ENCODE data around the gene NPAS3.

NPAS3 gene

DNA sequence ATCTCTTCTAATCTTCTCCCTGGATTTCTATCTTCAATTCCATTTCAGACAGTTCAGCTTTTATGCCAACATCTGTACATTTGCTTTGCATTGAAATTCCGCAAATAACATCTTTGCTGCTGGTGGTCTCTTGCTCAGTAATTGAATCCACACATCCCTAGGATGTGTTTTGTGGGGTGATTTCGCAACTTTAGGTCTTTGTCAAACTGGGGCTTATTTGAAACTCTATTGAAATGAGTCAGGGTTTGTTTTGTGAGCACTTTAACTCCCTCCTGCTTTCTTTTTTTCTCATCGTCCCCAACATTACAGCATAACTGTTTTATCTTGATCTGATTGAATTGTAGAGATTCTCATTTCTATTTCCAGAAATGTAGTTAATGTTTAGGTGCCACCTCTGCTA lies 404.3 kb downstream of the NPAS3 start:
- no peak for DNase-seq

DNA sequence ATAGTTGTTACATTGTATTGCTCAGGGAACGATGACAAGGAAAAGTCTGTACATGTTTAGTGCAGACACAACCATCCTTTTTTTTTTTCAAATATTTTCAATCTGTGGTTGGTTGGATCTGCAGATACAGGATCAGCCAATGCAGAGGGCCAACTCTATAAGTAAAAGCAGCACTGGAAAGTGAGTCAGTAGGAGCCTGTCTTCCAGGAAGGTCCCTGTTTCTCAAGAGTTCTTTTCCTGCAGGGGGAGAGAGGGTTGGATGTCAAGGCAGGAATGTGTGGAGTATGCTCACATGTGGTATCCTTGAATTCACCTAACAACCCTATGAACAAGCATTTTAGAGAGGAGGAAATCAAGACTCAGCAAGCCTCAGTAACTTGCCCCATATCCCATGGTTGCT lies 409.1 kb downstream of the NPAS3 start:
- DNase-seq: no peak

DNA sequence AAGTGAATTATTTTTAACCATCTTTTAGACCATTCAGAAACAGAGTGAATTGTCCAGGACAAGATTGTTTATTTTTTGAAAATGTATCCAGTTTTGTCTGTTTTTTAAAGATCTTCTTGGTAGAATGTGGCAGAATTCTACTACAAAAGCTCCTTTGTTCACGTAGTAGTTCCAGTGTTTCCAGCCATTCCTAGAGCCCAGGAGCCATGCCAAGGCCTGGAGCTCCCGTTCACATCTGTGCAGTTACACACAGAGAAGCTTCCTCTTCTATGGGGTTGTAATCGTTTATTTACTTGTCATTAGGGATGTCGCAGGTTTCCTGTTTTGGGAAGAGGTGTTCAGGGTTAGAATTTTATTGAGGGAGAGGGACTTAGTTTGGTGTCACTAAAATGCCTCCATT lies 409.8 kb downstream of the NPAS3 start:
- DNase-seq: no peak

DNA sequence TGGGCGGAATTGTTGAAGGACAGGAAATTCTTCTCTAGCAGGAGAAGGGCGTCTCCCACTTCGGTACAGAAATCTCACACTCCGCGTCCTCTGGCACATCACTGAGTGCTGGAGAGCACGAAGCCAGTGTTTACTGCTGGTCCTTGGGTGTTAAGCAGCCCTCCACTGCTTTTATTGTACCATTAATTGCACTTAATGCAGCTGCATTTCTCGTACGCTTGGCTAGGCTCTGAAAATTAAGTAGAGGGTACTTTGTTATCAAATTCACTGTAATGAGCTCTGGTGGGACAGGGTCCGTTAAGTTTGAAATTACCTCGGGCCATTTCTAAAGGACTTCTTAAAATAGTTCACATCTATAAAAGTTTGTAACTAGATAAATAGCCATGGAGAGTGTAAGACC lies 411.2 kb downstream of the NPAS3 start:
- no peak for DNase-seq

DNA sequence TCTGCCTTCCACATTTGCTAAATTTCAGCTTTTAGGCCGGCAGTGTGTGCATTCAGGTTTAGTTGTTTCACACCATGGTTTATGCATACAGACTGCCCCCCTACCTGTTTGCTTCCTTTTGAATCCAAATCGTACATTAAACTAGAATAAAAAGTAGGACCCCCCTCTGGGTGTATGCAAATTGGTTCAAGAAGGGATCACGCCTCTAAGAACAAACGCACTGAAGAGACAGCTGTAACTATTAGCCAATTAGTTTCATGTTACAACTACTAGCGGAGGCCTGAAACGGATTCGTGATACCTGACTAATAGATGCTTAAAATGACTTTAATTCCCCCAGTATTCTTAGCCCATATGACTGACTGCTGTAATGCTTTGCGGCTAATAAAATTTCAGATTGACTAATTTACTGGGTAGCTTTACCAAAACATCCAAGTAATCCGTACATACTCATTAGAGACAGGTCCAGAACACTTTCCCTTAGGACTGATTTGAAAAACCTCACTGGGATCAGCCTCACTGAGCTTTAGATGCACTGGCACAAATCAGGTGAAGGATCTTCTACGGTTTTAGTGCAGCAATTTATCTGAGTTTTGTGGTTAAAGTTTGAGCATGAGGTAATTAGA lies 411.8 kb downstream of the NPAS3 start:
- DNase-seq: no peak

DNA sequence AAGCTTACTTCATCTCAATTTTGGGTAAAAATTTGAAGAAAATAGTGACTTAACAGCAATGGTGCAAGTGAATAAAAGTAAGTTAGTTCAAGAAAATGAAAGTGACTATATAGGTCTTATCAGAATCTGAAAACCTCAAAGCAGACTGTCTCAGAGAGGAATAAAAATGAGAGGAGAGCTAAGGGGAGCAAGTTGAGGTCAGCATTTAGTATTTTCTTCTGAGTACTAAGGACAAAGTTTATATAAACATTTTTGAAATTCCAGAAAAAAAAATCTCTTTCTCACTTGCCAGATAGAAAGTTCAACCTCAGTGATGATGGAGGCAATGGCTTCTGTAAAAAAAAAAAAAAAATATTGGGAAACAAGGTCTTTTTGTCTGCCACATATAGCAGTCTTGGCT lies 414.1 kb downstream of the NPAS3 start:
- no peak for DNase-seq

DNA sequence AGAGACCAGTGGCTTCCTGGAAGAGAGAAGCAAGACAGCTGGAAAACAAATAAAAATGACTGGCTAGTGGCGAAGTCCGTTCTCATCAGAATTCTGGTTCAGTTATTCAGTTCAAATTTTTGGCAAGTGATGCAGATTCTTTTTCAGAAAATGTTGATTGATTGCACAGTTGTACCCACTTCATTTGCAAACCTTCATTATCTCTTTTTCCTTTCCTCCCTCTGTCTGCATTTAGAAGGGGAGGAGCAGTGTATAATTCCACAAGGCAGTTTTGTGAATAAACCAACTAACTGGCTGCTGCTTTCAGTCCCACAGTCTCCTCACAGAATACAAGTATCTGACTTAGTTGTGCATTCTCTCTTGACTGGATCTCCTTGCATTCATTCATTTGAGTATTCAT lies 417.5 kb downstream of the NPAS3 start:
- DNase-seq: no peak

DNA sequence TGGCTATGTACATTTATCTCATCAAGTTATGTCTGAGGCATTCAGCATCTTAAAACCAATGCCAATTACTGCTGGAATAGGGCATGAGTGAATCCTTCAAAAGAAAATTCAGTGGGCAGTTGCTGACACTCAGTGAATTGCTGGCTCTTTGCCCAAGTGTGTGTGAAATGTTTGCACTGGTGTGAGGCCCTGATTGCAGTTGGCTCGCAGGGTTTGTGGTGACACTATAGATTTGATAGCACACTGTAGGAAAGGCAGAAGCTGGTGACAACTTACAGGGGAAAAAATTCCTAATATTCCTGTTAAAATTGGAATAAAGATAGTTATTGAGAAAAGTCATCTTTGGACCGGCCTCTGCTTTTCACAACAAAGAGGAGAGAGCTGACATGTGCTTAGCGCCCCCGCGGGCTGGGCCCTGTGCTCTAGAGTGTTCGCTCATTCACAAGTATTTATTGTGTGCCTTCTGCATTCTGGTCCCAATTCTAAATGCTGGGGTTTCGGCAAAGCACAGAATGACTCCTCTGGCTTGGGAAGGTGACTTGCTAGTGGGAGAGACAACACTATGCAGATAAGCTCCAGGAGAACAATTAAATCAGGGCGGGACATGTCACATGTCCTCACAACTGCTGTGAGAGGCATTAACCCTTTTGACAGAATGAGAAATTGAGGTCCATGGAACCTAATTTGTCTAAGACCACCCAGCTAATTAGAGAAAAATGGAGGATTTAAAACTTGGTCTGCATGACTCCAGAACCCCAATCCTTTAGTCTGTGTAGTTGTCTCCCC lies 418.7 kb downstream of the NPAS3 start:
- DNase-seq: no peak

DNA sequence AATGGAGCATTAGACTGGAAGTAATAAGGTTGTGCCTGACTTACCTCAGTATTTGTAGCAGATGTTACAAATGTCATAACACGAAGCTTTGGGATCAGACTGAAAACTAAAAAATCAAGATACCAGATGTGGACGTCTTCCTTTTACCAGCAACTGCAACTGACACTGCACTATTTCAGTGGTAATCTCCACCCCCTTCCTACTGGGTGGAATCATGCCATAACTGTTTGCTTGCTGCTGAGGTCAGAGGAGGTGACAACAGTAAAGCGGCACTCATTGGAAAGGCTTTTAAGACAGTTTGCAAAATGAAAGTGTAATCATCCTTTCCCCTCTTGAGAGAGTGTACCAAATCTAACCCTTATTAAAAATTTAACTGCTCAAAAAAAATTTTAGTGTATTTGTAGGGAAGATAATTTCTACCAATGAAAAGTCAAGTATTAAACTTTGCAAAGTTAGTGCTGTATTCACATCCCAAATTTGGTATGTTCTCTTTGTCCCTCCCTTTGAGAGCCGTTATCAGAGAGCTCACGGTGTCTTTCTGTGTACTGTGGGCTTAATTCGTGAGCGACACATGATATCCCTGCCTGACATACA lies 420.7 kb downstream of the NPAS3 start:
- DNase-seq: no peak

DNA sequence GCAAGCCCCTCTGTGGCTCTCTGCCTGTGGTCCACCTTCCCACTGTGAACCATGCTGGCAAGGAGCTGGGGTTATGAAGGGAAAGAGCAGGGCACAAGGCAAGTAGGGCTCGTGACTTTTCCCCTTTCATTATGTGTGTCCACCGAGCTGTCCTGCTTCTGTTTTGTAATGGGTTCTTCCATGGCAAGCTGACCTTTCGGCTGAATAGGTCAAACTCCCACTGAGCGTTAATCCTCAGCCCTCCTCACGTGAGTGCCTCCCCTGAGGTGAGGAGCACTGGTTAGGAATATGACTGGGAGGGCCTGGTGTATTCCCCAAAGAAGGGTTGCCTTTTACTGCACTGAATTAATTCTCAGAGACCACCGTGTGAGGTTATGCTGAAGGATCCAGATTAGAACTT lies 424.3 kb downstream of the NPAS3 start:
- no peak for DNase-seq

DNA sequence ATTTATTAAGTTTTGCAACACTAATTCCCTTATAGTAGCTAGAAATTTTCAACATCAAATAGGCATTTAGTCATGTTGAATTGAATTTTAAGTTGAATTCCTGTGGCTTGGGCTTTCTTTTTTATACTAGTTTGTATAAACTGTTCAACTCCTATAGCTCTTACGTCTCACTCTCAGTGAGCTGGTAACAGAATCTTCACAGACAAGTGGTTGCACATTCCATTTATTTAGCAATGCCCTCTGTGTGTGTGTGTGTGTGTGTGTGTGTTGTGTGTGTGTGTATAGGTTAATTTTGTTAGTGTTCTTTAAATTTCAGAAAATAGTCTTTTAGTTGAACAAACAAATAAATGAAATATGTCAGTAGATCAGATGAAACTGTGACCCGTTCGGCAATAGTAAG lies 425.0 kb downstream of the NPAS3 start:
- DNase-seq: no peak

DNA sequence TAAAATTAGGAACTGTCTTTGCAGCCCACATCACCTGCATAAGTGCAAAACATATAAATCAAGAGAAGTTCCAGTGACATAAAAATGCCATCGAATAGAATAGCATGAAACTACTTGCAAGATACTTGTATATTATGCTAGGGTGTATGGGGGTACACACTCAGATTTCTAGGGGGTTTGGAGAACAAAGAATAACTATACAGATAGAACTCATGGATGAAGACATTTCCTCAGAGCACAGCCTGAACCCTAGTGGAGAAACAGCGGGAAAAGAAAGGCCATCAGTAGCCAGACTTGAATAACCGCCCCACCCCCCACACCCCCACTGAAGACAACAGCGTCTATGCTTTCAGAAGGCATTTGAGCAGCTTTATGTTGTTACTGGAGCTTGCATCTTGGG lies 425.8 kb downstream of the NPAS3 start:
- no peak for DNase-seq

DNA sequence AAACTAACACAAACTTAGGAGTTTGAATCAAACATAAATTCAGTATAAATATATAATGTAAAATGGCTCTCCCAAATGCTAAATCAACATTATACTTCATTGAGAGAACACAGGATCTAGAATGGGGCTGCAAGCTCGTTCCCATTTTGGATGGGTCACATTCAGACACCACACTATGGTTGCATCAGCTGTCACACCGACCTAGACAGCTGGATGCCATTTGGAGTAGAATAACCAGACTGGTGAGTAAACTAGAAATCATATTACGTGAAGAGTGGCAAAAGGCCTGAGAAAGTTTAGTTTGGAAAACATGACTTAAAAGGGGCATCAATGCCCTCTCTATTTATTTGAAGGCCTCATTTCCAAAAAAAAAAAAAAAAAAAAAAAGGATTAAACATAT lies 430.4 kb downstream of the NPAS3 start:
- DNase-seq: no peak

DNA sequence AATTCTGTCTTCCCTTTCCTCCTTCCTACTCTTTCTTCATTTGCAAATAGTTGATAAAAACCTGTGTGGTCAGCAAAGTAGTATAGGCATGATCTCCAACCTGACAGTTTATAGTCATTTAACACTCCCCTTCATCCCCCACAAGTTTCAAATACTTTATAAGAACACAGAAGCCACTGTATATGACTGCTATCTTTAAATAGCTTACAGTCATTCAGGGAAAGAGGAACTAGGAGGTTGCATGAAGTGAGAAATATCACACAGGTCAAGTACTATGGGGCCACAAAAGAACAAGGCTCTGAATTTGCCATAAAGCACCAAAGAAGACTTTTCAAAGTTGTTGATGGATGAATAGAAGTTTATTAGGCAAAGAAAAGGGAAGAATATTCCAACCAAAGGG lies 431.3 kb downstream of the NPAS3 start:
- DNase-seq: no peak

DNA sequence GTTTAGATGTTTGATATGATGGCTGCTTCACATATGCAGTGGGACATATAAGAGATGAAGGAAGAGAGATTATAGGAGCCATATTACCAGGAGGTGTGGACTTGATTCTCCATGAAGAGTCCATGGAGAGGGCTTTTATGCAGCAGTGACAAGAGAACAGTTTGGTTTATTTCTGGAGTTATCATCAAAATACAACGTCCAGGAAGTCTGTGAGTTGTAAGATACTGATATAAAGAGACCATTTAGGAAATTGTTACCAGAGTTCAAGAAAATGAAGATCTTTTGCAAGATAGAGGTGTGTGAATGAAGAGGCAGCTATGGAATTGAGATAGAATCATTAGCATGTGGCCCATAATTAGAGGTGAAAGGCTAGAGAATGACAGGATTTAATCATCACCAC lies 431.7 kb downstream of the NPAS3 start:
- no peak for DNase-seq

DNA sequence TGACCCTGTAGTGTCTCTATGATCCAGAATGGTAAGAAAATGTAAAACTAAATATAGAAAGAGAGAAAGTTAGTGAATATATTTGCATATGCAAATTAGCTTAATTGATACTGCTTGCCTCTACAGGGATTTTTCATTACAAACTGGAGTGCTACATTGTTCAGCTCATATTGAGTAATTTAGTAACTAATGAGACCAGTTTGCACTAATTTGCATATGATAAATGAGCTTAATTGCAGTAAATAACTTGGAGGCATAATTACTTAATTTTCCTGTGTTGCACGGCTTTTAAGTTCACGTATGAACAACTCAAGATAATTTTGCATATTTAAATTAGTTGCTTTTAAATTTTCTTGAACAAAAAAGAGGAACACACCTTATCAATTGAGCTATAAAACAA lies 436.5 kb downstream of the NPAS3 start:
- no peak for DNase-seq

DNA sequence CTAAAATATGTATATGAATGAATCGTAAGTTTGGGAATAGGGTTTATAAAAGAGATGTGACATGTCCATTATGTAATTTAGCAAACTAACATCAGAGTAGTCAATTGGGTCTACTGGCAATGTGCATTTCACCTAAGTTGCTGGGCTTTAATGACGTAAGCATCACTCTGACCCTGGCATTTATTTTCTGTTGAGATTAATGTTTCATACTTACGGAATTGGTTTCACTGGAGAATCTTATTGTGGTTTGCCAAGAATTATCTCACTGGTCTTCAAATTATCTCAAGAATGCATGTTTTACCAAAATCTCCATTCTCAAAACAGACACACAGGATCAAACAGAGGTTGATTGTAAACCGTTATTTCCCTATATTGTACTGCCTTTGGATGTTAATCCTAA lies 437.1 kb downstream of the NPAS3 start:
- DNase-seq: no peak

DNA sequence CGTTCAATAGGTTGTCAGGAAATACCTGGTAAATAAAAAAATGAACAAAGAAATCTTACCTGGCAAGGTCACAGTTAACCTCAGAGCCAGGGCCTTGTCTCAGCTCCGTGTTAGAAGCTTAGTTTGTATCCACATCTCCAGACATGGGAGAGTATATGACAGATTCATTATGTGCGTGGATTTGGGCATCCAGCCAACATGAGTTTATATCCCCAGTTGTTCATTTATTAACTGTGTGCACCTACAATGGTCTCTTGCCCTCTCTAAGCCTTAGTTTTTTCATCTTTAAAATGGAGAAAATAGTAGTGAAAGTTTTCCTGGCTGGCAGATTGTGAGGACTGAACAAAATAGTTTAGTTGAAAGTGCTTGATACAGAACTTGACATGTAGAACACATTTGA lies 437.8 kb downstream of the NPAS3 start:
- DNase-seq: no peak

DNA sequence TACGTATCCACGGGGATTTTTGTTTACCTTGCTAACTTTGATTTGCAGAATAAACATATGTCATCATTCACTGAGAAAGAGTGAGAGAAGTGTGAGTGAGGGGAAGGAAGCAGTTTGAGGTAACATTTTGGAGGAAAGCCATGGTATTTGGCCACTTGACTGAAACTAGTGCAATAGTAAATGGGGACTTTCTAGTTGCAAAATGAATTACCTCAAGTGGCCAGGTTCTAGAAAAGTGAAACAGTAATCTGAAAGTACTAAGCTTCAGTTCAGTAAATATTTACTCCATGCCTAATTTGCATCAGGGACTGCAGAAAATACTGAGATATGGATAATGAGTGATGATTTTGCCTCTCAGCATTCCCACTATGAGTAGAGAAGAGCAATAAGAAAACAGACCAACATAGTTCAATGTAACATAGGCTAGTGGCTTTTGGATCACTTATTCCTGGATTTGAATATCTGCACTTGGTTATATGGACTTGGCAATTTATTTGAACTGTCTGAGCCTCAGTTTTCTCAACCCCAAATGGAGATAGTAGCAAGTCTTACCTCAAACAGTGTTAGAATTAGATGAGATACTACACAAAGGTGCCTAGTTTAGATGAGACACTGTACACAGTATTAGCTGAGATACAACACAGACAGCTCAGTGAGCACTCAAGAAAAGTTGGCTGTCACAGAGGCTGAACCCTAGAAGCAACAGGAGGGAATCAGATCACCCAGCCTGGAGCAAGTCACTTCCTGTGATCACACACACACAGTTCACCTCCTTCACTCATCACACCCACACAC lies 439.1 kb downstream of the NPAS3 start:
- no peak for DNase-seq

DNA sequence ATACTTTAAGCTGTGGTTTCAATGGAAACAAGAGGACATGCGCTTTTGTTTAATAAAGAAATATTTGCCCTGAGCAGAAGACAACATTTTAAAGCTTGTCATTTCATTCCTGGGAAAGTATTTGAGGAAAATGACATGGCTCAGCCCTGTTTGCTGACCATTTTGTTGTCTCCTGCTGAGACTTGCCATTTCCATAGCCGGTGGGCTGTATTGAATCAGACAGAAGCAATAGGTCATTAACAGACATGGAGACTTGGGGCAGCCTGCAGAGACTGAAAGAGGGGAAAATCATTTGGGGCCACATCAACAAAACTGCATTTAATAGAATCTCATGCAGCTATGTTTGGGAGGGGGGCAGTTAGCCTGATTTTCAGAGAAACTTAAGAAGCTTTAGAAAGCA lies 443.0 kb downstream of the NPAS3 start:
- DNase-seq: no peak

DNA sequence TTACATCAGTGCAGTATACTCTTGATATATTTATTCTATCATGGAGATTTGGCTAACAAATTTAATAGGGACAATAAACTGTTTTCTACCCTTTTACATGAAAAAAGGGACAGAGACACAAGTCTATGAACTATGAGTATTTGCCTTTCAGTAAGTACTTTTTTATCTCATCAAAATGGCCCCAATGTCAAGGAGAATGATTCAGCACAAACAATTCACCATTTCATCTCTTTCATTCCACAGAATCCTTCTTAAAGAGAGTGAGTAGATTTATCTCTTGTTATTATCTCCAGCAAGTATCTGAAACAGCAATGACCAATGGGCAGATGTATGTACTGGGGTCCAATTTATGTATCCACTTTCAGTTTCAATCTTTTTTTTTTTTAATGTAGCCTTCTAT lies 447.5 kb downstream of the NPAS3 start:
- DNase-seq: no peak

DNA sequence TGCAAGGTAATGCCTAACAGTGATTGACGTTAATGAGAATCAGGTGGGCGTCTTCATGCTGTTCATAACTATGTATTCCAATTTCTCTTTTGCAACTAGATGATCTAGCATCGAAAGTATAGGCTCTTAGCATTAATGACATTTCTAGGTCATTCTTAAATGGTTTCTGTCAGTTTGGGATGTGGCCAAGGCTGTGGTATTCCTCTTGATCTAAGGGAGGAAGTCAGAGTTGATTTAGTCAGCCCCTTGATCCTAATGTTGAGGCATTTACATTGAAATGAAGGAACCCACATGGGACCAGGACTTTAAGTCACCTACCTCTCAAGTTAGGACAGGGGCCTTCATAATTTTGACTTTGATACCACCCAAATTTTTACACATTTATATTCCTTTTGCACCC lies 448.1 kb downstream of the NPAS3 start:
- no peak for DNase-seq

DNA sequence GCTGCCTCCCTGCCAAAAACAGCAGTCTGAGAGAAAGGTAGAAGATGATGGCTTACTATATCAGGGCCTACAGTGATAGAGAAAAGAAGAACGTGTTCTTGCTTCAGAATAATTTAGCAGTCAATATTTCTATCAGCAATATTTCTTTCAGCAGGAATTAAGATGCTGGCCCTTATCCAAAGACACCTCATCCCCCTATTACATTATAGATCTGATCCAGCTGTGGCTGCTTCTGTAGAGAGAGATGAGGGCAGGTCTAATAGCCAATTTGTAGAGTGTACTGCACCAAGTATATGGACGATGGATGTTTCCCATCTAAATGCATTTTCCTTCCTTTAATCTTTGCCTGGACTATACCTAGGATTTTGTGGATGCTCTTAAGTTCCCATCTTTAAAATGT lies 451.7 kb downstream of the NPAS3 start:
- DNase-seq: no peak
